Measurements from ENCODE around the gene HCN4. TPM values are rescaled to one million over a fixed set of nuclear protein-coding genes. Genes with fewer than 3 reads are reported as not detected.

The HCN4 gene
- total RNA-seq, 2 donors from 2014 or later: 0.82 to 3.1 TPM

GRCh38 chr15:73382115-73382514 is 13.4 kb upstream of the HCN4 start:
- Histone ChIP-seq H3K4me1 (ENCODE audit: control insufficient read depth, insufficient read depth, low read length) (no peaks in the 10 kb centered on the region), H3K4me3 (ENCODE audit: low read length) (no peak overlapping the region), H3K36me3 (ENCODE audit: control insufficient read depth, insufficient read depth, low read length) (no peaks in the 10 kb centered on the region), H3K27me3 (ENCODE audit: control insufficient read depth, insufficient read depth, low read length, poor library complexity, severe bottlenecking) (no peaks in the 10 kb centered on the region), H3K9me3 (ENCODE audit: control insufficient read depth, low read length) (peaks cover 9% of the 10 kb centered on the region), H3K27ac (ENCODE audit: low read depth, low read length) (no peak overlapping the region), H3K9ac (ENCODE audit: extremely low read depth, low read length, poor library complexity, severe bottlenecking) (no peak overlapping the region)
- peaks cover 14% of the 10 kb centered on the region for H3K9me3 Mint-ChIP-seq
- TF ChIP-seq CTCF (conservative IDR thresholded peaks at IDR 0.05): no peak
- no peak overlapping the region for H3K4me3 Mint-ChIP-seq
- peaks cover 5% of the 10 kb centered on the region for H3K4me1 Mint-ChIP-seq
- no peaks in the 10 kb centered on the region for H3K27me3 Mint-ChIP-seq (ENCODE audit: insufficient read depth)
- DNase-seq: no peak
- no peaks in the 10 kb centered on the region for H3K36me3 Mint-ChIP-seq (ENCODE audit: low read depth)
- no peak overlapping the region for H3K27ac Mint-ChIP-seq
- WGBS, 2 experiments (ENCODE audit: insufficient coverage in 1 of 2, insufficient read length in 1 of 2): 93 to 94% methylated on average over 2 to 6 of the region's 7 CpGs

- no peak for TF ChIP-seq CTCF (conservative IDR thresholded peaks at IDR 0.05)
- no peaks in the 10 kb centered on the region for H3K27me3 ChIP-seq (ENCODE audit: control insufficient read depth, insufficient read depth, low read length, poor library complexity, severe bottlenecking)
Observed at GRCh38 chr15:73380661-73381060, 11.9 kb upstream of the HCN4 start.

GRCh38 chr15:73378089-73378488 is 9.3 kb upstream of the HCN4 start:
- H3K4me3 ChIP-seq (ENCODE audit: low read length): no peak overlapping the region
- WGBS, 2 experiments (ENCODE audit: insufficient coverage in 1 of 2, insufficient read length in 1 of 2): 88 to 91% methylated on average over 11 to 12 of the region's 12 CpGs
- no peaks in the 10 kb centered on the region for H3K4me1 ChIP-seq (ENCODE audit: control insufficient read depth, insufficient read depth, low read length)
- DNase-seq: no peak
- H3K27ac ChIP-seq (ENCODE audit: low read depth, low read length): no peak overlapping the region
- peaks cover 15% of the 10 kb centered on the region for H3K9me3 Mint-ChIP-seq
- H3K4me1 Mint-ChIP-seq: peaks cover 4% of the 10 kb centered on the region
- no peak overlapping the region for H3K9ac ChIP-seq (ENCODE audit: extremely low read depth, low read length, poor library complexity, severe bottlenecking)
- no peak for TF ChIP-seq CTCF (conservative IDR thresholded peaks at IDR 0.05)
- H3K27ac Mint-ChIP-seq: no peak overlapping the region
- H3K36me3 ChIP-seq (ENCODE audit: control insufficient read depth, insufficient read depth, low read length): no peaks in the 10 kb centered on the region
- H3K27me3 Mint-ChIP-seq (ENCODE audit: insufficient read depth): peaks cover 10% of the 10 kb centered on the region
- H3K9me3 ChIP-seq (ENCODE audit: control insufficient read depth, low read length): peaks cover 9% of the 10 kb centered on the region
- no peak overlapping the region for H3K4me3 Mint-ChIP-seq
- no peaks in the 10 kb centered on the region for H3K27me3 ChIP-seq (ENCODE audit: control insufficient read depth, insufficient read depth, low read length, poor library complexity, severe bottlenecking)
- H3K36me3 Mint-ChIP-seq (ENCODE audit: low read depth): no peaks in the 10 kb centered on the region

More at GRCh38 chr15:73380661-73381060, 11.9 kb upstream of the HCN4 start:
- Mint-ChIP-seq H3K4me3 (no peak overlapping the region), H3K36me3 (ENCODE audit: low read depth) (no peaks in the 10 kb centered on the region), H3K27ac (no peak overlapping the region), H3K27me3 (ENCODE audit: insufficient read depth) (peaks cover 4% of the 10 kb centered on the region), H3K9me3 (peaks cover 17% of the 10 kb centered on the region), H3K4me1 (no peaks in the 10 kb centered on the region)
- Histone ChIP-seq H3K36me3 (ENCODE audit: control insufficient read depth, insufficient read depth, low read length) (no peaks in the 10 kb centered on the region), H3K9ac (ENCODE audit: extremely low read depth, low read length, poor library complexity, severe bottlenecking) (no peak overlapping the region), H3K4me1 (ENCODE audit: control insufficient read depth, insufficient read depth, low read length) (no peaks in the 10 kb centered on the region), H3K9me3 (ENCODE audit: control insufficient read depth, low read length) (peaks cover 9% of the 10 kb centered on the region), H3K4me3 (ENCODE audit: low read length) (no peak overlapping the region), H3K27ac (ENCODE audit: low read depth, low read length) (no peak overlapping the region)
- 90 to 98% methylated on average over 2 of the region's 2 CpGs for WGBS, 2 experiments (ENCODE audit: insufficient coverage in 1 of 2, insufficient read length in 1 of 2)
- no peak for DNase-seq
